AG09309 (cell line): Measurements from ENCODE around the gene AXIN1.

ENCODE experiments used
- DNase-seq: peaks from one replicate; pipeline ENCODE4 v3.0.0-alpha.2; 2010; ENCODE audit warnings: low read depth
- H3K4me3 ChIP-seq: 2 replicates; pipeline ENCODE4 v1.5.1; 2011; ENCODE audit warnings: mild to moderate bottlenecking, low read depth, low read length, moderate library complexity; ENCODE audit not compliant: control insufficient read depth
- TF ChIP-seq, protein P1 (sequence below): IDR thresholded peaks from 2 replicates; pipeline ENCODE4 v1.5.1; 2011; ENCODE audit warnings: mild to moderate bottlenecking, low read depth, low read length, inconsistent platforms; ENCODE audit not compliant: insufficient read depth, control insufficient read depth; ENCODE audit errors: missing control alignments

The AXIN1 gene

DNA sequence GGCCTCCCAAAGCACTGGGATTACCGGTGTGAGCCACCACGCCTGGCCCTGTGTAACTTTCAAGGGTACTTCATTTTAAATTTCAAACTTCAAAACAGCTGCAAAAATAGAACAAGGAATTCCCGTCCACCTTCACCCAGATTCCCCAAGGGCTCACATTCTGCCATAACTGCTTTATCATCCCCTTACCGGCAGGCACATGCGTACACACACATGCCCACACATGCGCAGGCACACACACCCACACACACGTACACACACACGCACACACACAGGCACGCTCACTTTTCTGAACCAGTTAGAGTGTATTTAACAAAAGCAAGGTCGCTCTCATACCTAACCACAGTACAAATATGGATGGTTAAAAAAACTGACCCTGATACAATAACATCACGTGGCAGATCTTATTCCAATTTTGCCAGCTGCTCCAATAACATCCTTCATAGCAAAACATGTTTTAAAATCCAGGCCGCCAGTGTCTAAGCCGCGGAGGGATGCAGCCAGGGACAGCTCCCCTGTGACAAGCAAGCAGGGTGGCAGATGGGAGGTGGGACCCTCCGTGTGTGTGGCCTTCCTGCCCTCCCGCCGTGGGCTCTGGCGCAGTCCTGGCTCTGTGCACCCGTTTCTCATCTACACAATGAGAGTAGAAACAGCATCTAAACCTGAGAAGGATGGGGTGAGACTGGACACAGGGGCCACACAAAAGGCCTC is 46.5 kb downstream of the AXIN1 start:
- H3K4me3 ChIP-seq, result no peak overlapping the region
- TF ChIP-seq, protein P1, sequence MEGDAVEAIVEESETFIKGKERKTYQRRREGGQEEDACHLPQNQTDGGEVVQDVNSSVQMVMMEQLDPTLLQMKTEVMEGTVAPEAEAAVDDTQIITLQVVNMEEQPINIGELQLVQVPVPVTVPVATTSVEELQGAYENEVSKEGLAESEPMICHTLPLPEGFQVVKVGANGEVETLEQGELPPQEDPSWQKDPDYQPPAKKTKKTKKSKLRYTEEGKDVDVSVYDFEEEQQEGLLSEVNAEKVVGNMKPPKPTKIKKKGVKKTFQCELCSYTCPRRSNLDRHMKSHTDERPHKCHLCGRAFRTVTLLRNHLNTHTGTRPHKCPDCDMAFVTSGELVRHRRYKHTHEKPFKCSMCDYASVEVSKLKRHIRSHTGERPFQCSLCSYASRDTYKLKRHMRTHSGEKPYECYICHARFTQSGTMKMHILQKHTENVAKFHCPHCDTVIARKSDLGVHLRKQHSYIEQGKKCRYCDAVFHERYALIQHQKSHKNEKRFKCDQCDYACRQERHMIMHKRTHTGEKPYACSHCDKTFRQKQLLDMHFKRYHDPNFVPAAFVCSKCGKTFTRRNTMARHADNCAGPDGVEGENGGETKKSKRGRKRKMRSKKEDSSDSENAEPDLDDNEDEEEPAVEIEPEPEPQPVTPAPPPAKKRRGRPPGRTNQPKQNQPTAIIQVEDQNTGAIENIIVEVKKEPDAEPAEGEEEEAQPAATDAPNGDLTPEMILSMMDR, result no peak
- no peak for DNase-seq

DNA sequence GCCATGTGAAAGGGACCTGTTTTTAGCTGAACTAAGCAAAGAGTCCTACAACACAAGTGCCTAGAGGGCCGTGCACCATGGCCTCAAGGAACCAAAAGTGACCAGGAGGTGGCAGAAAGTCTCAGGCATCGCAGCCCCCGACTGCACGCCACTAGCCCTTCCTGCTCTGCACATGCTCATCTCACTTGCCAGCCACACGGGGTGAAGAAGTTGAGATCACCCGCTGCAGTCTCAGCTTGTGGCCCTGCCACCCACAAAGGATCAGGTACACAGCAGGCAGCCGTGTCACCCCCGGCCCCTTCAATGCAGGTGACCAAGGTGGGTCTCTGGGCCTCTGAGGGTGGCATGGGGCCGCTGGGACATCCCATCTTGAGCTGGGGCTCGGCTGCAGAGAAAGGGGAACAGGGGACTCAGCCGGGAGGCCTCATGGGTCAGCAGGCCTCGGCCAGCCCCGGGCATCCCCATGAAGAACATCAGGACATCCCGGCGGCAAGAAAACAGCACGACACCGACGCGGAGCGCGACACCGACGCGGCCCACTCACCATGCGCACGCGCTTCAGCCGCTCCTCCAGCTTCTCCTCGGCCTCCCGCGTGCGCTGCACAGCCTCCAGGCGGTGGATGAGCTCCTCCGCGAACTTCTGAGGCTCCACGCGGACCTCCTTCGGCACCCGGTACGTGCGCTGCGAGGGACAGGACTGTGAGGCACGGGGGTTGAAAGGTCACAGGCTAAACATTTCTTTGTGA is 48.6 kb downstream of the AXIN1 start:
- no peak overlapping the region for H3K4me3 ChIP-seq
- TF ChIP-seq, protein P1, result no peak
- DNase-seq, result no peak

DNA sequence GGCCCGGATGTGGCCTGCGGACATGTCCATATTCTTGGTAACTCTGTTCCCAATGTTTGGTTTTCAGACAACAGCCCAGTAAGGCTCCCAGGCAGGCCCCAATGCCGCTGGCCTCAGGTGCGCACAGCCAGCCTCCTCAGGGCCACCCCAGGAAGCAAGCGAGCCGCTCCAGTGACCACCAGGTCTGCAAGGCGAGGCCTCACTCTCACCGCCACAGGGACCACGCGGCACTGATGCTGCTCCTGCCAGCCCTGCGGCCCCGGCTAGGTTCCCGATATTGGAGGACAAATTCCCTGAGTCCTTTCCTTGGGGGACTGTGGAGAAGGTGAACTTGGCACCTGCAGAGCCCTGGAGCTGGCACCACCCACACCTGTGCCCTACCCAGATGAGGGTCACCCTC is 50.6 kb downstream of the AXIN1 start:
- no peak overlapping the region for H3K4me3 ChIP-seq
- TF ChIP-seq, protein P1, result no peak

DNA sequence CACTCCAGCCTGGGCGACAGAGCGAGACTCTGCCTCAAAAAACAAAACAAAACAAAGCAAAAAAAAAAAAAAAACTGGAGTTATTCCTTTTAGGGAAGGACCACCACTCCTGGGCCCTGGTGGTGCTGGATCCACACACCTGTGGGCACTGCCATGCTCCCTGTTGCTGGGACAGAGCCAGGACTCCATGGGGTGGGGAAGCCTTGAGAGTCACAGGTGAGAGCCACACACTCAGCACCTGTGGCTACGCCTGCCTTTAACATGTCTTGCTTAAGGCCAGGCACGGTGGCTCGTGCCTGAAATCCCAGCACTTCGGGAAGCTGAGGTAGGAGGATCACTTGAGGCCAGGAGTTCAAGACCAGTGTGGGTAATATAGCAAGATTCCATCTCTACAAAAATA is 51.3 kb downstream of the AXIN1 start:
- TF ChIP-seq, protein P1, result no peak
- no peak overlapping the region for H3K4me3 ChIP-seq
- no peak for DNase-seq

More for the DNA sequence above, 50.6 kb downstream of the AXIN1 start:
- DNase-seq, result no peak

DNA sequence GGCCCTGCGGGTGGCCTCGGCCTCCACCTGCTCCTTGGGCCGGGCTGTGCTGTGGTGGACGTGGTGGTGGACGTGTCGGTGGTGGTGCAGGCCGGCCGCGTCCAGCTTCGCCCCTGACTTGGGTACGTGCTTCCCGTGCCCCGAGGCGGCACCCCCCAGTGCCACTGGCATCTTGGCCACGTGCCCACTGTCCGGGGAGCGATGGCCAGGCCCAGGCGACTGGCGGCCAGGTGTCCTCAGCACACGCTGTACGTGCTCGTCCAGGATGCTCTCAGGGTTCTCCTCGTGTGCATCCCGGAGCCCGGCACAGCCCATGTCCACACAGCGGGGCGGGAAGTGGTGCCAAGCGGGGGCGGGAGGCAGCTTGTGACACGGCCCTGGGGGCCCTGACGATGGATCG is 54.7 kb downstream of the AXIN1 start:
- DNase-seq, result no peak
- no peak overlapping the region for H3K4me3 ChIP-seq
- TF ChIP-seq, protein P1, result no peak

DNA sequence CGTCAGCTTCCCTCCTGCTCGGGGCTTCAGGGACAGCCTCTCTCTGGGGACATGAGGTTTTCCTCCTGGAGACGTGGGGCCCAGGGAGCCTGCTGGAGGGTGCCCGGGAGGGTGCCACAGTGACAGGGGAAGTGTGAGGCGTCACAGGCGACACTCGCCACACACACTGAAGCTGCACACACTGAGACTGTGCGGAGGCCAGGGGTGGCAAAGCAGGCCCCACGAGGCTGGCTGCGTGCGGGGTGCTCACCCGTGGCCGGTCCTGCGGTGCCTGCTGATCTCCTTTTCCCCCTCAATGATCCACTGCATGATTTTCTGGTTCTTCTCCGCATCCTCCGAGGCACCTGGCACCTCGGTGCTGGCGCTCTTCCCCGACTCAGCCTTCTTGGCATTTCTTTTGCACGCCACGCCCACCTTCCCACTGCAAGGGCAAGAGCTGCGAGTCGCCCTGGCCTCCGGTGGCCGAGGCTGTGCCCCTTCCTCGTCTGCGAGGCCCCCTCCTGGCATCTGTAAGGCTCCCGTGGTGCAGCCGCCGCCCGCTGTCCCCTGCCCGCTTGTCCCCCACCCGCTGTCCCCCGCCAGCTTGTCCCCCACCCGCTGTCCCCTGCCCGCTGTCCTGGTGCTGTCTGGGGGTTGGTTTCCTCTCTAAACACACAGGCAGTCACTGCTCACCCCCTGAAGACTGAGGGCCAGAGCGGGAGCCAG is 55.6 kb downstream of the AXIN1 start:
- TF ChIP-seq, protein P1, result no peak
- H3K4me3 ChIP-seq, result no peak overlapping the region
- DNase-seq, result no peak
